SIG-M5 treated with dmso at 0.1 percent for 504 hours (cell line): Measurements from ENCODE around the gene CCNI2.
"Not testable (repeated sequence)": the region's sequence is repeated elsewhere in the genome, so short reads cannot be mapped to it uniquely, and the experiment has no call there.

Source experiments
- DNase-seq: peaks from one replicate; lab custom pipeline; 2025; ENCODE audit not compliant: unreplicated experiment; lab: John Stamatoyannopoulos, UW

The CCNI2 gene

GRCh38 chr5:132779961-132780360 is 32.7 kb downstream of the CCNI2 start:
- DNase-seq: no peak

GRCh38 chr5:132780577-132780976 is 33.4 kb downstream of the CCNI2 start:
- DNase-seq: no peak

- DNase-seq: no peak
Measured at GRCh38 chr5:132781029-132781428, 33.8 kb downstream of the CCNI2 start.

GRCh38 chr5:132782101-132782500 is 34.9 kb downstream of the CCNI2 start:
- DNase-seq: peak; percentile 67

GRCh38 chr5:132785365-132785764 is 38.1 kb downstream of the CCNI2 start:
- no peak for DNase-seq

- DNase-seq: no peak
Measured at GRCh38 chr5:132785864-132786263, 38.6 kb downstream of the CCNI2 start.

GRCh38 chr5:132787076-132787475 is 39.9 kb downstream of the CCNI2 start:
- no peak for DNase-seq

- DNase-seq: no peak
Measured at GRCh38 chr5:132788508-132788907, 41.3 kb downstream of the CCNI2 start.

- no peak for DNase-seq
Measured at GRCh38 chr5:132788990-132789886, 42.0 kb downstream of the CCNI2 start.

GRCh38 chr5:132790201-132790865 is 43.1 kb downstream of the CCNI2 start:
- no peak for DNase-seq

- no peak for DNase-seq
Measured at GRCh38 chr5:132791026-132791425, 43.8 kb downstream of the CCNI2 start.

GRCh38 chr5:132797651-132798050 is 50.4 kb downstream of the CCNI2 start:
- DNase-seq: no peak

- no peak for DNase-seq
Measured at GRCh38 chr5:132799392-132799791, 52.2 kb downstream of the CCNI2 start.

GRCh38 chr5:132800545-132800944 is 53.3 kb downstream of the CCNI2 start:
- DNase-seq: no peak

GRCh38 chr5:132802044-132802684 is 54.9 kb downstream of the CCNI2 start:
- DNase-seq: no peak

GRCh38 chr5:132802685-132803066 is 55.5 kb downstream of the CCNI2 start:
- DNase-seq: not testable (repeated sequence)
